ENCODE results near the gene SLFN5. TPM values are rescaled to one million over a fixed set of nuclear protein-coding genes. Genes with fewer than 3 reads are reported as not detected.

The SLFN5 gene
- total and polyA plus RNA-seq, 2 of the 13 experiments (the other 11 are each of a cell fraction or from before 2014, with no cell fraction given) = 0.25 to 0.35 TPM

DNA sequence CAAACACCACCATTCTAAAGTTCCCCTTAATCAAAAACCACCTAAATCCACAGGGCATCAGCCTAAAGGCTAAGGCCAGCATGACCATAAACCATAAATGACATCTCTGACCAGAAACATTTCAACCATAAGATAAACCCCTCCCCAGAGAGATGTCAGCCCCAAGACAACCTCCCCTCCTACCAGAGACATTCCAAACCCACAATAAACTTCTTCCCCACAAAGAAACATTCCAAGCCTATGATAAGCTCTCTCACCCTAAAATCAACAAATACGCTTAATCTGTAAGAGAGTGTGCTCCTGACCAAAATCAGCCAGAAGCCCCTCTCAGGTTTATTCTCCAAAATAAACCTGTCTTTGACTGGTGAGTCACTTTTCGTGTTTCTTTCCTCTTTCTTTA, 54.8 kb downstream of the SLFN5 start:
- POLR2A ChIA-PET = no interaction called here
- FAIRE-seq (no peak), ATAC-seq (no peak), DNase-seq (ENCODE audit: low spot score) (no peak)
- Histone ChIP-seq H3K27ac (ENCODE audit: extremely low read length, insufficient read depth, low read length) (no peak overlapping the region), H3K4me1 (ENCODE audit: insufficient read depth, low read length) (no peaks in the 10 kb centered on the region), H3K27me3 (ENCODE audit: control insufficient read depth in 1 of 2, insufficient read depth in 2 of 2, low read length in 2 of 2) (no peaks in the 10 kb centered on the region), H3K9ac (ENCODE audit: insufficient read depth, low read depth, low read length) (no peak overlapping the region), H3K36me3 (replicated peaks in 1 of 2; ENCODE audit: control insufficient read depth in 1 of 2, insufficient read depth in 2 of 2, low read length in 2 of 2) (no peaks in the 10 kb centered on the region), H3K9me3 (ENCODE audit: low read length) (peaks cover 12% of the 10 kb centered on the region), H3K79me2 (ENCODE audit: insufficient read depth, low read length) (no peaks in the 10 kb centered on the region), H3K4me2 (ENCODE audit: low read depth, low read length) (no peak overlapping the region), H2AFZ (ENCODE audit: low read length) (no peak overlapping the region), H4K20me1 (ENCODE audit: insufficient read depth, low read length) (no peaks in the 10 kb centered on the region), H3K4me3 (replicated peaks in 1 of 3; ENCODE audit: insufficient read depth in 1 of 3, low read depth in 2 of 3, low read length in 3 of 3) (no peak overlapping the region)
- TF ChIP-seq TBX3 (IDR thresholded peaks at IDR 0.05; ENCODE audit: borderline replicate concordance) = no peak
- no peak for TF ChIP-seq ZSCAN25 (CRISPR knock-in tag; IDR thresholded peaks at IDR 0.05)
- TF ChIP-seq ZMAT3 (CRISPR knock-in tag; conservative IDR thresholded peaks at IDR 0.05) = no peak
- no peak for TF ChIP-seq ZNF253 (CRISPR knock-in tag; IDR thresholded peaks at IDR 0.05; ENCODE audit: borderline replicate concordance)
- no peak for TF ChIP-seq ZFY (CRISPR knock-in tag; IDR thresholded peaks at IDR 0.05)
- TF ChIP-seq ZNF83 (CRISPR knock-in tag; IDR thresholded peaks at IDR 0.05; ENCODE audit: borderline replicate concordance) = no peak
- no peak for TF ChIP-seq PAF1 (CRISPR knock-in tag; IDR thresholded peaks at IDR 0.05)
- TF ChIP-seq, protein P1, sequence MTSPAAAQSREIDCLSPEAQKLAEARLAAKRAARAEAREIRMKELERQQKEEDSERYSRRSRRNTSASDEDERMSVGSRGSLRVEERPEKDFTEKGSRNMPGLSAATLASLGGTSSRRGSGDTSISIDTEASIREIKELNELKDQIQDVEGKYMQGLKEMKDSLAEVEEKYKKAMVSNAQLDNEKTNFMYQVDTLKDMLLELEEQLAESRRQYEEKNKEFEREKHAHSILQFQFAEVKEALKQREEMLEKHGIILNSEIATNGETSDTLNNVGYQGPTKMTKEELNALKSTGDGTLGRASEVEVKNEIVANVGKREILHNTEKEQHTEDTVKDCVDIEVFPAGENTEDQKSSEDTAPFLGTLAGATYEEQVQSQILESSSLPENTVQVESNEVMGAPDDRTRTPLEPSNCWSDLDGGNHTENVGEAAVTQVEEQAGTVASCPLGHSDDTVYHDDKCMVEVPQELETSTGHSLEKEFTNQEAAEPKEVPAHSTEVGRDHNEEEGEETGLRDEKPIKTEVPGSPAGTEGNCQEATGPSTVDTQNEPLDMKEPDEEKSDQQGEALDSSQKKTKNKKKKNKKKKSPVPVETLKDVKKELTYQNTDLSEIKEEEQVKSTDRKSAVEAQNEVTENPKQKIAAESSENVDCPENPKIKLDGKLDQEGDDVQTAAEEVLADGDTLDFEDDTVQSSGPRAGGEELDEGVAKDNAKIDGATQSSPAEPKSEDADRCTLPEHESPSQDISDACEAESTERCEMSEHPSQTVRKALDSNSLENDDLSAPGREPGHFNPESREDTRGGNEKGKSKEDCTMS (CRISPR knock-in tag; conservative IDR thresholded peaks at IDR 0.05) = no peak
- no peak for TF ChIP-seq RFXAP (CRISPR knock-in tag; IDR thresholded peaks at IDR 0.05; ENCODE audit: borderline replicate concordance)
- TF ChIP-seq, protein P2, sequence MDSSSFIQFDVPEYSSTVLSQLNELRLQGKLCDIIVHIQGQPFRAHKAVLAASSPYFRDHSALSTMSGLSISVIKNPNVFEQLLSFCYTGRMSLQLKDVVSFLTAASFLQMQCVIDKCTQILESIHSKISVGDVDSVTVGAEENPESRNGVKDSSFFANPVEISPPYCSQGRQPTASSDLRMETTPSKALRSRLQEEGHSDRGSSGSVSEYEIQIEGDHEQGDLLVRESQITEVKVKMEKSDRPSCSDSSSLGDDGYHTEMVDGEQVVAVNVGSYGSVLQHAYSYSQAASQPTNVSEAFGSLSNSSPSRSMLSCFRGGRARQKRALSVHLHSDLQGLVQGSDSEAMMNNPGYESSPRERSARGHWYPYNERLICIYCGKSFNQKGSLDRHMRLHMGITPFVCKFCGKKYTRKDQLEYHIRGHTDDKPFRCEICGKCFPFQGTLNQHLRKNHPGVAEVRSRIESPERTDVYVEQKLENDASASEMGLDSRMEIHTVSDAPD (CRISPR knock-in tag; IDR thresholded peaks at IDR 0.05) = no peak
- no peak for TF ChIP-seq ZNF891 (CRISPR knock-in tag; IDR thresholded peaks at IDR 0.05)
- TF ChIP-seq ZSCAN22 (CRISPR knock-in tag; IDR thresholded peaks at IDR 0.05) = no peak
- no peak for TF ChIP-seq TCF7 (IDR thresholded peaks at IDR 0.05; ENCODE audit: low read depth)
- CTCF ChIA-PET (ENCODE audit: low intra/inter-chr PET ratio, low total read pairs) = no interaction called here
- 11% methylated on average over 2 of the region's 2 CpGs for WGBS (ENCODE audit: low lambda C conversion rate)
- in situ Hi-C loops (cut with HindIII; ENCODE audit: extremely low pct_ligation_motif_present, low pct_unique_long_range_greater_than_20kb) = no loop called here
- BruUV-seq (replicated peaks) = no TSS peak
- intact Hi-C loops (cut with micrococcal nuclease; ENCODE audit: unreplicated experiment) = no loop called here
